Fibroblast of lung (primary cell): ENCODE results near the gene ALDH1A2. TPM values are rescaled to one million over a fixed set of nuclear protein-coding genes. Genes with fewer than 3 reads are reported as not detected.

Experiments
- DNase-seq, 2 donors: peaks; one replicate each; pipeline versions ENCODE4 v3.0.0 to v3.0.0-alpha.2; 2010; ENCODE audit warnings: low read depth in 2 of 2
- H2AFZ ChIP-seq: 2 replicates; pipeline ENCODE4 v1.5.1; 2012; ENCODE audit warnings: low read length, control low read depth, inconsistent platforms
- H3K27ac ChIP-seq: 2 replicates; pipeline ENCODE4 v1.5.1; 2011; ENCODE audit warnings: low read length, control low read depth; ENCODE audit not compliant: insufficient read depth
- H3K27me3 ChIP-seq: 2 replicates; pipeline ENCODE4 v1.5.1; 2011; ENCODE audit warnings: mild to moderate bottlenecking, low read length; ENCODE audit not compliant: control insufficient read depth, insufficient read depth
- H3K36me3 ChIP-seq: 2 replicates; pipeline ENCODE4 v1.5.1; 2011; ENCODE audit warnings: low read length; ENCODE audit not compliant: control insufficient read depth, insufficient read depth
- H3K4me1 ChIP-seq: 2 replicates; pipeline ENCODE4 v1.5.1; 2011; ENCODE audit warnings: low read length; ENCODE audit not compliant: control insufficient read depth, insufficient read depth; ENCODE audit errors: extremely low read depth
- H3K4me2 ChIP-seq: 2 replicates; pipeline ENCODE4 v1.5.1; 2011; ENCODE audit warnings: low read length, control low read depth; ENCODE audit not compliant: insufficient read depth; ENCODE audit errors: extremely low read depth
- H3K4me3 ChIP-seq, 4 experiments: fragments of 200-600 bp in 1 of 4; sonication (generic) in 1 of 4; replicated peaks in 1 of 4; 2 replicates each; pipeline ENCODE4 v1.5.1; 2011 to 2016; ENCODE audit warnings: low read length in 4 of 4, low read depth in 3 of 4, mild to moderate bottlenecking in 3 of 4, control low read depth in 2 of 4, inconsistent platforms in 1 of 4, mixed read lengths in 1 of 4; ENCODE audit not compliant: insufficient read depth in 1 of 4; ENCODE audit errors: control extremely low read depth in 1 of 4
- H3K79me2 ChIP-seq: 2 replicates; pipeline ENCODE4 v1.5.1; 2012; ENCODE audit warnings: mild to moderate bottlenecking, low read length, inconsistent platforms; ENCODE audit not compliant: control insufficient read depth, insufficient read depth
- H3K9ac ChIP-seq: 2 replicates; pipeline ENCODE4 v1.5.1; 2011; ENCODE audit warnings: mild to moderate bottlenecking, low read length, control low read depth; ENCODE audit not compliant: insufficient read depth
- H3K9me3 ChIP-seq: 2 replicates; pipeline ENCODE4 v1.5.1; 2012; ENCODE audit warnings: low read depth, low read length; ENCODE audit not compliant: control insufficient read depth, insufficient read depth
- H4K20me1 ChIP-seq: 2 replicates; pipeline ENCODE4 v1.5.1; 2011; ENCODE audit warnings: low read length; ENCODE audit not compliant: control insufficient read depth, insufficient read depth; ENCODE audit errors: extremely low read depth
- EZH2 ChIP-seq: IDR thresholded peaks from 2 replicates; pipeline ENCODE4 v1.5.1; 2012; ENCODE audit warnings: low read length, control low read depth, mild to moderate bottlenecking; ENCODE audit errors: missing control alignments
- polyA plus RNA-seq, 2 donors: library from polyadenylated mRNA; depleted of rRNA in 1 of 2; stranded (reverse) in 1 of 2; unstranded in 1 of 2; fragments of >200 nt; gene quantifications; 2 replicates each; pipeline ENCODE4 v1.2.1, GENCODE V29; 2011 to 2012; ENCODE audit warnings: missing spikeins in 1 of 2
- total RNA-seq: library from RNA; depleted of rRNA; stranded (reverse); fragments of >200 nt; gene quantifications from 2 replicates; pipeline ENCODE4 v1.2.1, GENCODE V29; 2014
- TF ChIP-seq, protein P1 (sequence below), 2 donors: IDR thresholded peaks in 1 of 2; conservative IDR thresholded peaks in 1 of 2; 1 replicate in 1 of 2; 2 replicates in 1 of 2; pipeline ENCODE4 v1.5.1; 2011 to 2012; ENCODE audit warnings: low read length in 2 of 2, control low read depth in 1 of 2, inconsistent platforms in 1 of 2, low read depth in 1 of 2, mild to moderate bottlenecking in 1 of 2

Gene ALDH1A2
- total and polyA plus RNA-seq, 2 donors (not counting 1 experiment from before 2014, with no cell fraction given): 1.1 to 2.3 TPM

DNA sequence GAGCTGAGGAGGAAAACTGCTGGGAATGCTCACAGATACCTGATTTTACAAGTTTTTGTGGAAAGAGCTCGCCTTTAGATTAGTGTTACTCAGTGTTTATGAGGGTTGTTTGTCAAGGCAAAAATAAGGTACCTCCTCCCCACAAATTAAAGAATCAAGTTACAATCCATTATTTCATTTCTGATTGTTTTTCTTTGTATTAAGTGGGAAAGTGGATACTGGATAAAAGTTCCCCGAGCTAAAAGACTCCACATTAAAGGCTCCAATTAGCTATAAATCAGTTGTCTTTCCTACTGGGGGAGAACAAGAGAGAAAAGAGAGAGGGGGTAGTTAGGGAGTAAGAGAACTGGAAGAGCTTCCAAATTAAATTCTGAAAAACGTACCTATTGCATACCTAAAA is 1.9 kb downstream of the ALDH1A2 start:
- no peaks in the 10 kb centered on the region for H4K20me1 ChIP-seq
- no peak overlapping the region for H3K27ac ChIP-seq
- H3K9me3 ChIP-seq: no peaks in the 10 kb centered on the region
- no peak for TF ChIP-seq EZH2
- TF ChIP-seq, protein P1, sequence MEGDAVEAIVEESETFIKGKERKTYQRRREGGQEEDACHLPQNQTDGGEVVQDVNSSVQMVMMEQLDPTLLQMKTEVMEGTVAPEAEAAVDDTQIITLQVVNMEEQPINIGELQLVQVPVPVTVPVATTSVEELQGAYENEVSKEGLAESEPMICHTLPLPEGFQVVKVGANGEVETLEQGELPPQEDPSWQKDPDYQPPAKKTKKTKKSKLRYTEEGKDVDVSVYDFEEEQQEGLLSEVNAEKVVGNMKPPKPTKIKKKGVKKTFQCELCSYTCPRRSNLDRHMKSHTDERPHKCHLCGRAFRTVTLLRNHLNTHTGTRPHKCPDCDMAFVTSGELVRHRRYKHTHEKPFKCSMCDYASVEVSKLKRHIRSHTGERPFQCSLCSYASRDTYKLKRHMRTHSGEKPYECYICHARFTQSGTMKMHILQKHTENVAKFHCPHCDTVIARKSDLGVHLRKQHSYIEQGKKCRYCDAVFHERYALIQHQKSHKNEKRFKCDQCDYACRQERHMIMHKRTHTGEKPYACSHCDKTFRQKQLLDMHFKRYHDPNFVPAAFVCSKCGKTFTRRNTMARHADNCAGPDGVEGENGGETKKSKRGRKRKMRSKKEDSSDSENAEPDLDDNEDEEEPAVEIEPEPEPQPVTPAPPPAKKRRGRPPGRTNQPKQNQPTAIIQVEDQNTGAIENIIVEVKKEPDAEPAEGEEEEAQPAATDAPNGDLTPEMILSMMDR (conservative IDR thresholded peaks at IDR 0.05 in 1 of 2, IDR thresholded peaks at IDR 0.05 in 1 of 2; ENCODE audit: low read depth in 1 of 2, low read length in 2 of 2): no peak
- no peak overlapping the region for H3K9ac ChIP-seq
- no peaks in the 10 kb centered on the region for H3K79me2 ChIP-seq
- peaks cover 41% of the 10 kb centered on the region for H3K27me3 ChIP-seq
- no peak overlapping the region for H2AFZ ChIP-seq
- no peaks in the 10 kb centered on the region for H3K36me3 ChIP-seq
- no peak overlapping the region for H3K4me3 ChIP-seq
- H3K4me2 ChIP-seq: no peak overlapping the region
- no peak for DNase-seq
- H3K4me1 ChIP-seq: no peaks in the 10 kb centered on the region

DNA sequence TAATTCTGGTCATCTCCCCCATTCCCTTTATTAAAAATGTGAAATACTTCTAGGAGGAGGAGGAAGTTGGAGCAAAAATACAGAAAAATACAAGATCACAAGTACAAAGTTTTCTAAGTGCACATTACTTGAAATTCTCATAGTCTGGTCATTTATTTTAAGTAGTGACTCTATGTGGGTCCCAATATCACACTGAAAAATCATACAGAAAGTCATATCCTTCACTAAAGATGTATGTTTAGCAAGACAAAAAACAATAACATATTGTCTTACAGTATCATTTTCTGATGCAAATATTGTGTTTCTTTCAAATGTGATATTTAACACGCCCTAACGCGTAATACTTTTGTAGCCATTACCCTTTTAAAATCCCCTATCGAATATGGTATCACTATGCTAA is 2.5 kb downstream of the ALDH1A2 start:
- Histone ChIP-seq H3K4me1 (no peaks in the 10 kb centered on the region), H3K27me3 (peaks cover 41% of the 10 kb centered on the region), H2AFZ (no peak overlapping the region), H3K36me3 (no peaks in the 10 kb centered on the region), H3K9me3 (no peaks in the 10 kb centered on the region), H3K79me2 (no peaks in the 10 kb centered on the region), H3K27ac (no peak overlapping the region), H3K4me2 (no peak overlapping the region), H4K20me1 (no peaks in the 10 kb centered on the region), H3K4me3 (no peak overlapping the region), H3K9ac (no peak overlapping the region)
- TF ChIP-seq, protein P1 (conservative IDR thresholded peaks at IDR 0.05 in 1 of 2, IDR thresholded peaks at IDR 0.05 in 1 of 2; ENCODE audit: low read depth in 1 of 2, low read length in 2 of 2): no peak
- no peak for TF ChIP-seq EZH2
- DNase-seq: no peak

DNA sequence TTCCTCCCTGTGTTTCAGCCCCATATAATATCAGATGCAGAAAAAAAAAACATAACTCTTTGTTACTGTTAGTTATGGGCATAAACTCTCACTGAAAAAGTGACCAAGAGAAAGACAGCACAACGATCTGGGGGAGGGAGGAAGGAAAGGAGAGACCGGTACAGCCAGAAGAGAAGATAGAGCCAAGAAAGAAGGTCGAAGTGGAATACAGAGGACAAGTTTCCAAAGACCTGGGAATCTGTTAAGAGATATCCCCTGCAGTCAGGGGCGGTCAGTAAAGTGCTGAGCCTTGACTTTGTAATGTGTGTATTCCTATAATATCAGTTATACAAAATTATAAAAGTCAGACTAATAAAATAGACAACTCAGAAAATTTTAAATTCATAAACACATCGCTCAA is 3.3 kb downstream of the ALDH1A2 start:
- no peak overlapping the region for H2AFZ ChIP-seq
- H3K36me3 ChIP-seq: no peaks in the 10 kb centered on the region
- DNase-seq: no peak
- H3K4me2 ChIP-seq: no peak overlapping the region
- H3K4me1 ChIP-seq: no peaks in the 10 kb centered on the region
- peaks cover 41% of the 10 kb centered on the region for H3K27me3 ChIP-seq
- no peak overlapping the region for H3K9ac ChIP-seq
- H3K27ac ChIP-seq: no peak overlapping the region
- no peaks in the 10 kb centered on the region for H4K20me1 ChIP-seq
- H3K9me3 ChIP-seq: no peaks in the 10 kb centered on the region
- no peaks in the 10 kb centered on the region for H3K79me2 ChIP-seq
- H3K4me3 ChIP-seq: no peak overlapping the region
- TF ChIP-seq, protein P1 (conservative IDR thresholded peaks at IDR 0.05 in 1 of 2, IDR thresholded peaks at IDR 0.05 in 1 of 2; ENCODE audit: low read depth in 1 of 2, low read length in 2 of 2): no peak
- TF ChIP-seq EZH2: no peak
